HepG2 (cell line): Measurements from ENCODE around the gene MBD3L2. TPM values are rescaled to one million over a fixed set of nuclear protein-coding genes. Genes with fewer than 3 reads are reported as not detected.

Experiments used
- AKAP8 ChIP-seq: sonication (generic); formaldehyde crosslinking; IDR thresholded peaks from 2 replicates; pipeline ENCODE4 v1.5.1; 2020; ENCODE audit warnings: mild to moderate bottlenecking, missing genetic modification reagents
- ELF1 ChIP-seq: sonication (generic); formaldehyde crosslinking; IDR thresholded peaks from 2 replicates; pipeline ENCODE4 v1.4.0; 2020; ENCODE audit warnings: missing genetic modification reagents
- GATA4 ChIP-seq: sonication (generic); IDR thresholded peaks from 2 replicates; pipeline ENCODE4 v1.6.1; 2016; ENCODE audit warnings: antibody characterized with exemption, low read depth, borderline replicate concordance
- HES4 ChIP-seq: sonication (generic); formaldehyde crosslinking; IDR thresholded peaks from 2 replicates; pipeline ENCODE4 v1.9.0; 2021; ENCODE audit warnings: mild to moderate bottlenecking, missing genetic modification reagents, borderline replicate concordance
- HNRNPK ChIP-seq: fragments of 200-400 bp; formaldehyde crosslinking; IDR thresholded peaks from 2 replicates; pipeline ENCODE4 v1.6.1; 2018; ENCODE audit warnings: low read length, low read depth, moderate library complexity, mild to moderate bottlenecking; ENCODE audit not compliant: poor library complexity, severe bottlenecking
- ISL2 ChIP-seq: sonication (generic); formaldehyde crosslinking; IDR thresholded peaks from 2 replicates; pipeline ENCODE4 v1.5.0; 2020; ENCODE audit warnings: missing genetic modification reagents
- NRL ChIP-seq: sonication (generic); formaldehyde crosslinking; IDR thresholded peaks from 2 replicates; pipeline ENCODE4 v1.5.0; 2020; ENCODE audit warnings: missing genetic modification reagents, mild to moderate bottlenecking, moderate library complexity, borderline replicate concordance
- PREB ChIP-seq: sonication (generic); formaldehyde crosslinking; IDR thresholded peaks from 2 replicates; pipeline ENCODE4 v1.4.0; 2020; ENCODE audit warnings: missing genetic modification reagents
- YEATS2 ChIP-seq: sonication (generic); formaldehyde crosslinking; IDR thresholded peaks from 2 replicates; pipeline ENCODE4 v1.4.0; 2020; ENCODE audit warnings: missing genetic modification reagents, borderline replicate concordance
- ZBTB20 ChIP-seq: sonication (generic); formaldehyde crosslinking; IDR thresholded peaks from 2 replicates; pipeline ENCODE4 v1.8.1; 2023; ENCODE audit warnings: missing genetic modification reagents, low read depth, mild to moderate bottlenecking, borderline replicate concordance
- ZBTB4 ChIP-seq: sonication (generic); formaldehyde crosslinking; IDR thresholded peaks from 2 replicates; pipeline ENCODE4 v1.4.0; 2020; ENCODE audit warnings: missing genetic modification reagents, mild to moderate bottlenecking, borderline replicate concordance
- ZFP1 ChIP-seq: IDR thresholded peaks from 2 replicates; pipeline ENCODE4 v1.6.1; 2016
- ZFP41 ChIP-seq: sonication (generic); formaldehyde crosslinking; IDR thresholded peaks from 2 replicates; pipeline ENCODE4 v1.4.0; 2020; ENCODE audit warnings: mild to moderate bottlenecking, missing genetic modification reagents, borderline replicate concordance
- ZFY ChIP-seq: sonication (generic); formaldehyde crosslinking; IDR thresholded peaks from 2 replicates; pipeline ENCODE4 v1.4.0; 2020; ENCODE audit warnings: missing genetic modification reagents
- ZMYM2 ChIP-seq: sonication (generic); formaldehyde crosslinking; IDR thresholded peaks from 2 replicates; pipeline ENCODE4 v1.8.0; 2022; ENCODE audit warnings: mild to moderate bottlenecking, missing genetic modification reagents
- ZNF230 ChIP-seq: sonication (generic); formaldehyde crosslinking; IDR thresholded peaks from 2 replicates; pipeline ENCODE4 v1.4.0; 2020; ENCODE audit warnings: mild to moderate bottlenecking, missing genetic modification reagents
- ZNF234 ChIP-seq: sonication (generic); formaldehyde crosslinking; conservative IDR thresholded peaks from 2 replicates; pipeline ENCODE4 v1.5.1; 2020; ENCODE audit warnings: mild to moderate bottlenecking, missing genetic modification reagents
- ZNF282 ChIP-seq: fragments of 450-650 bp; IDR thresholded peaks from 2 replicates; pipeline ENCODE4 v1.6.1; 2018; ENCODE audit not compliant: partially characterized antibody
- ZNF350 ChIP-seq: sonication (generic); formaldehyde crosslinking; IDR thresholded peaks from 2 replicates; pipeline ENCODE4 v1.4.0; 2020; ENCODE audit warnings: mild to moderate bottlenecking, low read depth, missing genetic modification reagents, borderline replicate concordance
- ZNF496 ChIP-seq: sonication (generic); formaldehyde crosslinking; IDR thresholded peaks from 2 replicates; pipeline ENCODE4 v1.8.1; 2023; ENCODE audit warnings: mild to moderate bottlenecking, moderate library complexity, missing genetic modification reagents; ENCODE audit not compliant: insufficient replicate concordance
- ZNF556 ChIP-seq: sonication (generic); formaldehyde crosslinking; IDR thresholded peaks from 2 replicates; pipeline ENCODE4 v1.4.0; 2020; ENCODE audit warnings: mild to moderate bottlenecking, missing genetic modification reagents, borderline replicate concordance
- ZNF605 ChIP-seq: sonication (generic); formaldehyde crosslinking; IDR thresholded peaks from 2 replicates; pipeline ENCODE4 v1.8.0; 2022; ENCODE audit warnings: mild to moderate bottlenecking, missing genetic modification reagents
- ZNF607 ChIP-seq: sonication (generic); formaldehyde crosslinking; IDR thresholded peaks from 2 replicates; pipeline ENCODE4 v1.5.1; 2020; ENCODE audit warnings: missing genetic modification reagents, mild to moderate bottlenecking, borderline replicate concordance
- ZNF776 ChIP-seq: sonication (generic); formaldehyde crosslinking; IDR thresholded peaks from 2 replicates; pipeline ENCODE4 v1.4.0; 2020; ENCODE audit warnings: mild to moderate bottlenecking, missing genetic modification reagents
- ZNF784 ChIP-seq: sonication (generic); formaldehyde crosslinking; IDR thresholded peaks from 2 replicates; pipeline ENCODE4 v1.5.1; 2020; ENCODE audit warnings: missing genetic modification reagents, mild to moderate bottlenecking, borderline replicate concordance
- polyA plus RNA-seq, 8 experiments: library from polyadenylated mRNA; depleted of rRNA in 3 of 8; stranded (reverse) in 7 of 8; unstranded in 1 of 8; fragments of >200 nt; fragmentation: Illumina TruSeq in 4 of 8; extraction: Trizol in 4 of 8; gene quantifications; 2 replicates each; pipeline versions ENCODE4 v1.2.1 to v1.2.3, GENCODE V29; 2011 to 2016; ENCODE audit warnings: low read depth in 4 of 8, missing spikeins in 1 of 8, mixed read lengths in 1 of 8; ENCODE audit not compliant: insufficient read depth in 1 of 8
- total RNA-seq, 5 experiments: library from RNA; depleted of rRNA; stranded (reverse); fragments of >200 nt; fragmentation: Illumina TruSeq; extraction: Trizol; gene quantifications; 2 replicates each; pipeline ENCODE4 v1.2.3, GENCODE V29; 2016; ENCODE audit warnings: low read depth in 1 of 5

Gene MBD3L2
- total and polyA plus RNA-seq, 2 of the 13 experiments (the other 11 are each of a cell fraction or from before 2014, with no cell fraction given) = not detected

GRCh38 chr19:7069042-7069903 is 20.2 kb downstream of the MBD3L2 start, which contains the start of gene ZNF557 (continued):
- TF ChIP-seq ZNF784 = no peak
- TF ChIP-seq ZNF556 (CRISPR knock-in tag) = no peak; the same call in 1 of the 2 replicates
- no peak for TF ChIP-seq ZNF230 (CRISPR knock-in tag)
- TF ChIP-seq ZNF607 (CRISPR knock-in tag) = 0 out of 2 replicates have a peak, but pooled peaks have one; percentile 27
- TF ChIP-seq ZFP1 (CRISPR knock-in tag) = no peak
- peak; percentile 81 for TF ChIP-seq ZFY (CRISPR knock-in tag)
- TF ChIP-seq ZNF605 (CRISPR knock-in tag) = peak; percentile 34; the same call in 1 of the 2 replicates
- TF ChIP-seq ISL2 = peak; percentile 42; the same call in 1 of the 2 replicates
- TF ChIP-seq GATA4 = peak; percentile 15; the same call in 1 of the 2 replicates
- no peak for TF ChIP-seq AKAP8 (CRISPR knock-in tag)
- 0 out of 2 replicates have a peak, but pooled peaks have one; percentile 40 for TF ChIP-seq ZFP41 (CRISPR knock-in tag)
- peak; percentile 57 for TF ChIP-seq ZNF776 (CRISPR knock-in tag)
- TF ChIP-seq ZNF234 (CRISPR knock-in tag) = no peak
- TF ChIP-seq PREB (CRISPR knock-in tag) = no peak
- peak; percentile 50; the same call in 1 of the 2 replicates for TF ChIP-seq YEATS2 (CRISPR knock-in tag)
- no peak for TF ChIP-seq ZNF282
- peak; percentile 33; the same call in 1 of the 2 replicates for TF ChIP-seq NRL (CRISPR knock-in tag)
- TF ChIP-seq ELF1 (CRISPR knock-in tag) = peak; percentile 96
- peak; percentile 87 for TF ChIP-seq ZNF350 (CRISPR knock-in tag)
- TF ChIP-seq ZMYM2 (CRISPR knock-in tag) = no peak
- TF ChIP-seq HNRNPK = peak; percentile 68
- no peak for TF ChIP-seq ZNF496 (CRISPR knock-in tag)
- no peak for TF ChIP-seq ZBTB4 (CRISPR knock-in tag)
- no peak for TF ChIP-seq ZBTB20 (CRISPR knock-in tag)
- TF ChIP-seq HES4 (CRISPR knock-in tag) = no peak
